Measurements from ENCODE around the gene FBXL20. TPM values are rescaled to one million over a fixed set of nuclear protein-coding genes. Genes with fewer than 3 reads are reported as not detected.
A peak's percentile ranks its signal among the peaks of the same experiment; 100 is the strongest.

Gene FBXL20
- total RNA-seq (2021; ENCODE audit: unreplicated experiment) (9.9 TPM), Bru-seq, nascent RNA (percentile 55 among the genes with signal in this experiment), BruChase-seq, experiment 1, labeled RNA remaining after a 2-hour chase (percentile 54 among the genes with signal in this experiment), BruChase-seq, experiment 2, labeled RNA remaining after a 6-hour chase (percentile 60 among the genes with signal in this experiment)
- 2.9 TPM for polyA plus RNA-seq (2012; ENCODE audit: insufficient read length)
- long read RNA-seq, full-length matches to known transcripts: 6 of 13 reads
- long read RNA-seq, partial matches to known transcripts: 0 of 13 reads
- long read RNA-seq, other reads (novel, unspliced or antisense): 7 of 13 reads

- peak within 1 kb of the TSS; percentile 66 for H3K27ac ChIP-seq (ENCODE audit: low read length)
- H3K27me3 ChIP-seq (ENCODE audit: control insufficient read depth, insufficient read depth, low read length): no peaks in the 10 kb centered on the region
- peak within 1 kb of the TSS; percentile 78 to 90 for H3K4me3 ChIP-seq (ENCODE audit: low read depth in 2 of 2, low read length in 2 of 2)
- no peaks in the 10 kb centered on the region; the same call in 1 of the 2 replicates for H3K36me3 ChIP-seq (ENCODE audit: control insufficient read depth, insufficient read depth, low read length)
- H3K9me3 ChIP-seq (ENCODE audit: control insufficient read depth, insufficient read depth, low read depth, low read length): no peaks in the 10 kb centered on the region
- ATAC-seq: peak; percentile 89
- TF ChIP-seq SIN3A (IDR thresholded peaks at IDR 0.05; ENCODE audit: borderline replicate concordance, insufficient read depth, low read depth, low read length) (peak; percentile 69; the same call in 1 of the 2 replicates), CTCF (IDR thresholded peaks at IDR 0.05) (no peak)
- intact Hi-C loops (cut with micrococcal nuclease; ENCODE audit: unreplicated experiment): no loop called here
- in situ Hi-C loops (cut with HindIII; ENCODE audit: low pct_unique_long_range_greater_than_20kb, low sequenced_read_pairs): no loop called here
- peaks cover 9% of the 10 kb centered on the region for H3K4me1 ChIP-seq (ENCODE audit: control insufficient read depth, insufficient read depth, low read length)
- CTCF ChIA-PET: no interaction called here
- BruUV-seq (replicated peaks): no TSS peak
- DNase-seq (ENCODE audit: low read depth, low spot score): peak; percentile 28
- POLR2A ChIA-PET: no interaction called here
Observed at GRCh38 chr17:39401412-39402243, at the start of gene FBXL20. FBXL20 (minus strand) TSS chr17:39401626; CDS start chr17:39401402, 224 bp downstream.

GRCh38 chr17:39450847-39451581, 49.6 kb upstream of the FBXL20 start, which contains the start of gene MED1:
MED1 (minus strand) TSS chr17:39451263; CDS start chr17:39451062, 201 bp downstream.
- ChIA-PET POLR2A (interaction anchor here (0.6 to 1.6 kb wide), 5 partner anchors 10 to 478 kb away, joined by 3 to 29 read pairs (median 7); partner anchors contain the start of gene CDK12), CTCF (interaction anchor here (0.6 to 0.9 kb wide), 4 partner anchors 10 to 244 kb away, joined by 3 to 4 read pairs (median 4); partner anchors contain the start of gene CDK12)
- in situ Hi-C loops (cut with HindIII; ENCODE audit: low pct_unique_long_range_greater_than_20kb, low sequenced_read_pairs): no loop called here
- peaks cover 8% of the 10 kb centered on the region for H3K36me3 ChIP-seq (ENCODE audit: control insufficient read depth, insufficient read depth, low read length)
- no peaks in the 10 kb centered on the region for H3K9me3 ChIP-seq (ENCODE audit: control insufficient read depth, insufficient read depth, low read depth, low read length)
- no TSS peak for BruUV-seq (replicated peaks)
- DNase-seq (ENCODE audit: low read depth, low spot score): peak; percentile 88
- ATAC-seq: peak; percentile 100
- intact Hi-C loops (cut with micrococcal nuclease; ENCODE audit: unreplicated experiment): no loop called here
- peak within 1 kb of the TSS; percentile 96 to 97 for H3K4me3 ChIP-seq (ENCODE audit: low read depth in 2 of 2, low read length in 2 of 2)
- no peaks in the 10 kb centered on the region for H3K27me3 ChIP-seq (ENCODE audit: control insufficient read depth, insufficient read depth, low read length)
- TF ChIP-seq SIN3A (IDR thresholded peaks at IDR 0.05; ENCODE audit: borderline replicate concordance, insufficient read depth, low read depth, low read length) (peak; percentile 64; the same call in 1 of the 2 replicates), REST (IDR thresholded peaks at IDR 0.05; ENCODE audit: insufficient read depth in 1 of 2, low read depth in 2 of 2, low read length in 1 of 2) (0 out of 4 replicates have a peak, but pooled peaks of 1 of the 2 experiments have one; percentile 15), POLR2AphosphoS5 (IDR thresholded peaks at IDR 0.05; ENCODE audit: low read depth, low read length) (peak; percentile 76), TCF7L2 (IDR thresholded peaks at IDR 0.05; ENCODE audit: low read depth, low read length) (peak; percentile 99), CTCF (IDR thresholded peaks at IDR 0.05) (no peak)
- H3K27ac ChIP-seq (ENCODE audit: low read length): peak within 1 kb of the TSS; percentile 97
- no peaks in the 10 kb centered on the region; the same call in 1 of the 2 replicates for H3K4me1 ChIP-seq (ENCODE audit: control insufficient read depth, insufficient read depth, low read length)
